Neuronal stem cell (in vitro differentiated cells): Measurements from ENCODE around the gene ACTR3.
A peak's percentile ranks its signal among the peaks of the same experiment; 100 is the strongest.

ENCODE experiments used
- DNase-seq: peaks from one replicate; pipeline ENCODE4 v3.0.0-alpha.2; 2013; ENCODE audit warnings: low spot score
- H2AFZ ChIP-seq: one replicate; pipeline ENCODE4 v1.6.1; 2013; ENCODE audit warnings: mild to moderate bottlenecking, low read length, inconsistent platforms
- H2AK5ac ChIP-seq: 2 replicates; pipeline ENCODE4 v1.6.1; 2013; ENCODE audit warnings: low read depth, mild to moderate bottlenecking, inconsistent platforms, low read length, moderate library complexity, mixed read lengths
- H2BK120ac ChIP-seq: 2 replicates; pipeline ENCODE4 v1.6.1; 2013; ENCODE audit warnings: low read depth, mild to moderate bottlenecking, inconsistent platforms, low read length, moderate library complexity, mixed read lengths
- H2BK12ac ChIP-seq: one replicate; pipeline ENCODE4 v1.6.1; 2013; ENCODE audit warnings: low read length, inconsistent platforms
- H2BK15ac ChIP-seq: 2 replicates; pipeline ENCODE4 v1.6.1; 2013; ENCODE audit warnings: mild to moderate bottlenecking, low read length, inconsistent platforms, mixed read lengths
- H2BK5ac ChIP-seq: one replicate; pipeline ENCODE4 v1.6.1; 2013; ENCODE audit warnings: inconsistent platforms, mild to moderate bottlenecking, low read length, moderate library complexity
- H3K14ac ChIP-seq: one replicate; pipeline ENCODE4 v1.6.1; 2013; ENCODE audit warnings: low read length, inconsistent platforms
- H3K18ac ChIP-seq: 2 replicates; pipeline ENCODE4 v1.6.1; 2013; ENCODE audit warnings: low read length, inconsistent platforms
- H3K23ac ChIP-seq: 2 replicates; pipeline ENCODE4 v1.6.1; 2013; ENCODE audit warnings: low read depth, mild to moderate bottlenecking, mixed read lengths, low read length, inconsistent platforms; ENCODE audit not compliant: poor library complexity
- H3K27ac ChIP-seq: replicated peaks from 3 replicates; pipeline ENCODE4 v1.5.1; 2013; ENCODE audit warnings: low read length, inconsistent platforms
- H3K27me3 ChIP-seq, 3 experiments: 2 replicates each; pipeline ENCODE4 v1.6.1; 2013; ENCODE audit warnings: low read length in 3 of 3, mild to moderate bottlenecking in 2 of 3, inconsistent platforms in 1 of 3, low read depth in 1 of 3, mixed read lengths in 1 of 3, moderate library complexity in 1 of 3; ENCODE audit not compliant: control insufficient read depth in 3 of 3, insufficient read depth in 3 of 3
- H3K36me3 ChIP-seq, 2 donors: replicated peaks in 1 of 2; 2 replicates each; pipeline ENCODE4 v1.6.1; 2013; ENCODE audit warnings: low read length in 2 of 2; ENCODE audit not compliant: control insufficient read depth in 2 of 2, insufficient read depth in 2 of 2
- H3K4ac ChIP-seq: 2 replicates; pipeline ENCODE4 v1.6.1; 2013; ENCODE audit warnings: inconsistent platforms, mild to moderate bottlenecking, low read length, moderate library complexity
- H3K4me1 ChIP-seq, 2 donors: 1 replicate in 1 of 2; 2 replicates in 1 of 2; pipeline ENCODE4 v1.6.1; 2013; ENCODE audit warnings: low read length in 2 of 2, low read depth in 1 of 2; ENCODE audit not compliant: control insufficient read depth in 2 of 2, insufficient read depth in 1 of 2
- H3K4me2 ChIP-seq: one replicate; pipeline ENCODE4 v1.6.1; 2013; ENCODE audit warnings: mild to moderate bottlenecking, low read length, inconsistent platforms; ENCODE audit not compliant: insufficient read depth, poor library complexity, severe bottlenecking
- H3K4me3 ChIP-seq, 2 donors: 2 replicates each; pipeline ENCODE4 v1.5.1; 2013; ENCODE audit warnings: low read length in 2 of 2, mild to moderate bottlenecking in 2 of 2, inconsistent platforms in 1 of 2, moderate library complexity in 1 of 2
- H3K79me1 ChIP-seq: one replicate; pipeline ENCODE4 v1.6.1; 2013; ENCODE audit warnings: low read depth, mild to moderate bottlenecking, inconsistent platforms, low read length, moderate library complexity
- H3K9ac ChIP-seq: one replicate; pipeline ENCODE4 v1.6.1; 2013; ENCODE audit warnings: mild to moderate bottlenecking, low read depth, low read length, inconsistent platforms; ENCODE audit not compliant: poor library complexity
- H3K9me3 ChIP-seq, 2 donors: replicated peaks in 1 of 2; 2 replicates each; pipeline versions ENCODE3 to v1.6.1; 2013; ENCODE audit warnings: low read length in 2 of 2, mild to moderate bottlenecking in 2 of 2, inconsistent platforms in 1 of 2, low read depth in 1 of 2, mixed read lengths in 1 of 2, moderate library complexity in 1 of 2; ENCODE audit not compliant: control insufficient read depth in 2 of 2, insufficient read depth in 1 of 2
- H4K8ac ChIP-seq: one replicate; pipeline ENCODE4 v1.6.1; 2013; ENCODE audit warnings: low read depth, mild to moderate bottlenecking, inconsistent platforms, low read length, moderate library complexity
- H4K91ac ChIP-seq: one replicate; pipeline ENCODE4 v1.6.1; 2013; ENCODE audit warnings: low read length, low read depth, mild to moderate bottlenecking, inconsistent platforms; ENCODE audit not compliant: poor library complexity
- WGBS, 2 donors: extraction: QIAGEN DNeasy Blood & Tissue Kit; methylation state at CpG; one replicate each; pipeline ENCODE4 v1.1.7; 2013; ENCODE audit warnings: missing lambda C conversion rate in 2 of 2, mixed read lengths in 1 of 2; ENCODE audit not compliant: insufficient read length in 2 of 2, insufficient replicate concordance in 1 of 2; ENCODE audit errors: extremely low coverage in 2 of 2; 5-methylcytosine and 5-hydroxymethylcytosine counted together

The ACTR3 gene

GRCh38 chr2:113878743-113879142 is 11.1 kb upstream of the ACTR3 start:
- H3K9me3 ChIP-seq: no peaks in the 10 kb centered on the region
- no peak overlapping the region for H3K9ac ChIP-seq
- H2AFZ ChIP-seq: no peak overlapping the region
- H2BK12ac ChIP-seq: no peak overlapping the region
- H3K4me1 ChIP-seq: no peaks in the 10 kb centered on the region
- no peaks in the 10 kb centered on the region for H3K27me3 ChIP-seq
- H3K79me1 ChIP-seq: no peaks in the 10 kb centered on the region
- H3K18ac ChIP-seq: no peak overlapping the region
- peaks cover 0 to 10% of the 10 kb centered on the region in 2 donors for H3K36me3 ChIP-seq
- H3K27ac ChIP-seq: no peak overlapping the region
- H3K23ac ChIP-seq: no peak overlapping the region
- H4K91ac ChIP-seq: no peak overlapping the region
- no peak overlapping the region for H2AK5ac ChIP-seq
- no peak overlapping the region for H3K4me2 ChIP-seq
- no CpG with 5 or more reads among the region's 1 CpG for WGBS, 2 donors
- H3K14ac ChIP-seq: no peak overlapping the region
- no peak for DNase-seq
- H2BK15ac ChIP-seq: no peak overlapping the region
- H3K4ac ChIP-seq: no peak overlapping the region
- no peak overlapping the region for H3K4me3 ChIP-seq
- no peak overlapping the region for H2BK5ac ChIP-seq
- H4K8ac ChIP-seq: no peak overlapping the region
- no peak overlapping the region for H2BK120ac ChIP-seq

- Histone ChIP-seq H3K4me1 (no peaks in the 10 kb centered on the region), H4K8ac (no peak overlapping the region), H3K14ac (no peak overlapping the region), H2BK5ac (no peak overlapping the region), H3K27me3 (no peaks in the 10 kb centered on the region), H2BK120ac (no peak overlapping the region), H3K4me3 (no peak overlapping the region), H2BK12ac (no peak overlapping the region), H3K4me2 (no peak overlapping the region), H2AK5ac (no peak overlapping the region), H3K36me3 (peaks cover 0 to 10% of the 10 kb centered on the region in 2 donors), H4K91ac (no peak overlapping the region), H2BK15ac (no peak overlapping the region), H3K23ac (no peak overlapping the region), H3K9ac (no peak overlapping the region), H3K79me1 (no peaks in the 10 kb centered on the region), H3K9me3 (no peaks in the 10 kb centered on the region), H2AFZ (no peak overlapping the region), H3K27ac (no peak overlapping the region), H3K18ac (no peak overlapping the region), H3K4ac (no peak overlapping the region)
- WGBS, 2 donors: no CpG with 5 or more reads among the region's 3 CpGs
- no peak for DNase-seq
These were observed 10.4 kb upstream of the ACTR3 start for GRCh38 chr2:113879457-113879856.

GRCh38 chr2:113886479-113887008 is 3.3 kb upstream of the ACTR3 start:
- Histone ChIP-seq H3K4ac (no peak overlapping the region), H2AK5ac (no peak overlapping the region), H2BK15ac (no peak overlapping the region), H2BK5ac (no peak overlapping the region), H2BK120ac (no peak overlapping the region), H3K27ac (no peak overlapping the region), H4K91ac (no peak overlapping the region), H3K18ac (no peak overlapping the region), H2AFZ (no peak overlapping the region), H3K14ac (no peak overlapping the region), H3K9me3 (no peaks in the 10 kb centered on the region), H3K4me2 (no peak overlapping the region), H3K36me3 (peaks cover 0 to 10% of the 10 kb centered on the region in 2 donors), H3K79me1 (peaks cover 2% of the 10 kb centered on the region), H3K4me3 (no peak overlapping the region), H3K27me3 (no peaks in the 10 kb centered on the region), H3K9ac (no peak overlapping the region), H3K4me1 (no peaks in the 10 kb centered on the region), H2BK12ac (no peak overlapping the region), H3K23ac (no peak overlapping the region), H4K8ac (no peak overlapping the region)
- WGBS, 2 donors: no CpG with 5 or more reads among the region's 2 CpGs
- DNase-seq: no peak

GRCh38 chr2:113887009-113887792 is 2.7 kb upstream of the ACTR3 start:
- H3K27ac ChIP-seq: no peak overlapping the region
- peak overlapping the region in 1 of 2 donors; percentile 41 for H3K4me3 ChIP-seq
- no CpG with 5 or more reads among the region's 7 CpGs for WGBS, 2 donors
- no peak for DNase-seq
- H3K23ac ChIP-seq: peak overlapping the region; percentile 20
- H3K9me3 ChIP-seq: no peaks in the 10 kb centered on the region
- no peak overlapping the region for H2AK5ac ChIP-seq
- no peak overlapping the region for H2AFZ ChIP-seq
- no peak overlapping the region for H2BK12ac ChIP-seq
- no peak overlapping the region for H3K4ac ChIP-seq
- peaks cover 0 to 2% of the 10 kb centered on the region in 2 donors for H3K4me1 ChIP-seq
- H3K14ac ChIP-seq: no peak overlapping the region
- H3K36me3 ChIP-seq: peaks cover 0 to 7% of the 10 kb centered on the region in 2 donors
- H2BK5ac ChIP-seq: no peak overlapping the region
- H3K18ac ChIP-seq: no peak overlapping the region
- H4K8ac ChIP-seq: no peak overlapping the region
- H2BK120ac ChIP-seq: no peak overlapping the region
- no peak overlapping the region for H2BK15ac ChIP-seq
- peak overlapping the region; percentile 82 for H4K91ac ChIP-seq
- H3K9ac ChIP-seq: no peak overlapping the region
- H3K79me1 ChIP-seq: peaks cover 2% of the 10 kb centered on the region
- no peak overlapping the region for H3K4me2 ChIP-seq
- H3K27me3 ChIP-seq: no peaks in the 10 kb centered on the region
